A549 (cell line): ENCODE data around the gene MAP3K15.
"Not testable (repeated sequence)": the region's sequence is repeated elsewhere in the genome, so short reads cannot be mapped to it uniquely, and the experiment has no call there.

Experiments
- BHLHE40 ChIP-seq: IDR thresholded peaks from 2 replicates; pipeline ENCODE4 v1.6.1; 2012; ENCODE audit warnings: low read depth, low read length, inconsistent platforms
- CTCF ChIP-seq: fragments of >200 bp; sonication (Bioruptor Twin); formaldehyde crosslinking; IDR thresholded peaks from 3 replicates; pipeline ENCODE4 v1.5.1; 2016
- EP300 ChIP-seq, 2 experiments: fragments of >200 bp; sonication (Bioruptor Twin); formaldehyde crosslinking; IDR thresholded peaks; 2 replicates in 1 of 2; 3 replicates in 1 of 2; pipeline ENCODE4 v1.6.1; 2016 to 2017
- HDAC2 ChIP-seq: fragments of 200-600 bp; sonication (generic); IDR thresholded peaks from 2 replicates; pipeline ENCODE4 v1.6.1; 2016
- KDM5A ChIP-seq: fragments of 200-600 bp; sonication (generic); IDR thresholded peaks from 2 replicates; pipeline ENCODE4 v1.6.1; 2016; ENCODE audit warnings: antibody characterized with exemption, mild to moderate bottlenecking
- MAFK ChIP-seq: fragments of 450-650 bp; IDR thresholded peaks from 2 replicates; pipeline ENCODE4 v1.6.1; 2014; ENCODE audit not compliant: partially characterized antibody

- not testable (repeated sequence) for TF ChIP-seq EP300 (IDR thresholded peaks at IDR 0.05); CTCF; MAFK; BHLHE40; HDAC2; KDM5A
Measured at GRCh38 chrX:19468383-19468782, 46.9 kb downstream of the MAP3K15 start.
